SJCRH30 (cell line): Measurements from ENCODE around the gene EEF2K. TPM values are rescaled to one million over a fixed set of nuclear protein-coding genes. Genes with fewer than 3 reads are reported as not detected.
A peak's percentile ranks its signal among the peaks of the same experiment; 100 is the strongest.

Experiments
- DNase-seq, 2 experiments: peaks; one replicate each; pipeline ENCODE4 v3.0.0-alpha.2; 2015 to 2020
- H3K27ac ChIP-seq: fragments of 250-450 bp; sonication (Bioruptor Pico); 2 replicates; pipeline ENCODE4 v1.5.1; 2020; ENCODE audit warnings: mild to moderate bottlenecking, moderate library complexity
- H3K27me3 ChIP-seq: fragments of 250-450 bp; sonication (Bioruptor Pico); 2 replicates; pipeline ENCODE4 v1.5.1; 2020; ENCODE audit warnings: mild to moderate bottlenecking, moderate library complexity
- H3K36me3 ChIP-seq: fragments of 250-450 bp; sonication (Bioruptor Pico); 2 replicates; pipeline ENCODE4 v1.5.1; 2020; ENCODE audit warnings: mild to moderate bottlenecking, moderate library complexity
- H3K4me1 ChIP-seq: fragments of 250-450 bp; sonication (Bioruptor Pico); 2 replicates; pipeline ENCODE4 v1.5.1; 2020; ENCODE audit warnings: mild to moderate bottlenecking, moderate library complexity
- H3K4me3 ChIP-seq: fragments of 250-450 bp; sonication (Bioruptor Pico); 2 replicates; pipeline ENCODE4 v1.5.1; 2020; ENCODE audit warnings: mild to moderate bottlenecking, moderate library complexity
- H3K9me3 ChIP-seq: fragments of 250-450 bp; sonication (Bioruptor Pico); replicated peaks from 2 replicates; pipeline ENCODE4 v1.5.1; 2020; ENCODE audit warnings: mild to moderate bottlenecking, moderate library complexity
- total RNA-seq: library from RNA; depleted of rRNA; stranded (reverse); fragments of >200 nt; shearing (Covaris generic); gene quantifications from 2 replicates; pipeline ENCODE4 v1.2.3, GENCODE V29; 2014

Gene EEF2K
- total RNA-seq, 1 experiment from 2014 or later, result 23.0 TPM

- Histone ChIP-seq H3K9me3 (no peaks in the 10 kb centered on the region), H3K27me3 (no peaks in the 10 kb centered on the region), H3K27ac (no peak overlapping the region), H3K4me3 (no peak overlapping the region), H3K36me3 (peaks cover 15% of the 10 kb centered on the region; the same call in 1 of the 2 replicates), H3K4me1 (no peaks in the 10 kb centered on the region)
- DNase-seq, result no peak
These were observed 108.9 kb downstream of the EEF2K start for GRCh38 chr16:22314661-22315626.

- Histone ChIP-seq H3K4me3 (no peak overlapping the region), H3K4me1 (no peaks in the 10 kb centered on the region), H3K9me3 (no peaks in the 10 kb centered on the region), H3K27ac (no peak overlapping the region), H3K27me3 (no peaks in the 10 kb centered on the region), H3K36me3 (peaks cover 18% of the 10 kb centered on the region)
- no peak for DNase-seq
These were observed 109.9 kb downstream of the EEF2K start for GRCh38 chr16:22315979-22316378.

DNA sequence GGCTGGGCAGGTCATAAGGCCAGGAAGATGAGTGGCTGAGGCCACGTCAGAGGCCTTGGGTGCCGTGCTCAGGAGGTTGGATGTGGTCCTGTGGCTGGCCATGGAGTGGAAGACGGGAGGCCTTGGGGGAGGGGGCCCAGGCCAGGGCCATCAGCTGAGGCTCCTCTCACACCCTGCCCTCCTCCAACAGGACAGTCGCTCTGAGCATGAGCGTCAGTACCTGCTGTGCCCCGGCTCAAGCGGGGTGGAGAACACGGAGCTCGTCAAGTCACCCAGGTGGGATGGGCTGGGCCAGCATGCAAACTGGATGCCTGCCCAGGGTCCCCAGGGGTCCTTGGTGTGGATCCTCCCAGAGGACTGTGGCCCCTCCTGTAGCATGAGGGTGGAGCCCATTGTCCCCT lies 110.3 kb downstream of the EEF2K start:
- Histone ChIP-seq H3K36me3 (peaks cover 18% of the 10 kb centered on the region), H3K4me3 (no peak overlapping the region), H3K27ac (no peak overlapping the region), H3K27me3 (no peaks in the 10 kb centered on the region), H3K9me3 (no peaks in the 10 kb centered on the region), H3K4me1 (no peaks in the 10 kb centered on the region)
- DNase-seq, result no peak

DNA sequence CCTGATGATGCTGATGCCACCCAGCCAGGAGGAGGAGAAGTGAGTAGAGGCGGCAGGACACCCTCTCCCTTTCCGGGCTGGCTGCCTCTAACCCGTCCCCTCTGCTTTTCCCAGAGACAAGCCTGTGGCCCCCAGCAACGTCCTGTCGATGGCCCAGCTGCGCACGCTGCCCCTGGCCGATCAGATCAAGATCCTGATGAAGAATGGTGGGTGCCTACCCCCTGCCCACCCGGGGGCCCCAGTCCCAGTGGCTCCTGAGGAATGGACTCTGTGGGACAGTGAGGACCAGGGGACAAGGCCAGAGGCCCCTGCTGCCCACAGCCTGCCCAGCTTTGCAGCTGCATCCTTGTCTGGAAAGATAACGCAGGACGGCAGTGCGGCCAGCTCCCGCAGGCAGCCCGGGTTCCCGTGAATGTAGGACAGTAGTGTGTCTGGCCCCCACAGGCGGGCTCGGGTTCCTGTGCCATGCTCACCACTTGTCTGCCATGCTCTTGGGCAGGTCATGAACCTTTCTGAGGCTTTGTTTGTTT lies 111.0 kb downstream of the EEF2K start:
- peaks cover 16% of the 10 kb centered on the region for H3K36me3 ChIP-seq
- H3K27me3 ChIP-seq, result no peaks in the 10 kb centered on the region
- no peaks in the 10 kb centered on the region for H3K9me3 ChIP-seq
- no peak overlapping the region for H3K4me3 ChIP-seq
- H3K27ac ChIP-seq, result no peak overlapping the region
- no peak for DNase-seq
- H3K4me1 ChIP-seq, result no peaks in the 10 kb centered on the region

DNA sequence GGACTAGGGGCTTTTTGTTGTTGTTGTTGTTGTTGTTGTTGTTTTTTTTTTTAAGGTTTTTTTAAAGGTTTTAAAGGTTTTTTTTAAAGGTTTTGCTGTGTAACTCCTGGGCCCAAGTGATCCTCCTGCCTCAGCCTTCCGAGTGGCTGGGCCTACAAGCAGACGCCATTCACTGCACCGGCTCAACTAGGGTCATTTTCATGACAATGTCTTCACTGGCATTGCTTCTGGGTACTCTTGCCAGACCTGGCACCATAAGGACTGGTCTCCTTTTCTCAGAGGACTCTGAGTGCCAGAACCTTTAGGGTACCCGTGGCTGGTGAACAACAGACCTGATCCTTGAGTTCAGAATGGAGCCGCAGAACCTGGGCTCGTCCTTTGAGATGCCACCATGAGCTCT lies 111.5 kb downstream of the EEF2K start:
- no peaks in the 10 kb centered on the region for H3K4me1 ChIP-seq
- H3K27me3 ChIP-seq, result no peaks in the 10 kb centered on the region
- H3K27ac ChIP-seq, result no peak overlapping the region
- no peak for DNase-seq
- H3K9me3 ChIP-seq, result no peaks in the 10 kb centered on the region
- H3K4me3 ChIP-seq, result no peak overlapping the region
- peaks cover 16% of the 10 kb centered on the region for H3K36me3 ChIP-seq

- no peaks in the 10 kb centered on the region for H3K9me3 ChIP-seq
- H3K27ac ChIP-seq, result no peak overlapping the region
- DNase-seq, result peak; percentile 48 to 66
- H3K4me1 ChIP-seq, result no peaks in the 10 kb centered on the region
- H3K36me3 ChIP-seq, result peaks cover 16% of the 10 kb centered on the region
- H3K27me3 ChIP-seq, result no peaks in the 10 kb centered on the region
- no peak overlapping the region for H3K4me3 ChIP-seq
These were observed 112.7 kb downstream of the EEF2K start for GRCh38 chr16:22318690-22319358.

GRCh38 chr16:22320572-22321339 lies 114.7 kb downstream of the EEF2K start:
- no peak overlapping the region for H3K4me3 ChIP-seq
- no peaks in the 10 kb centered on the region for H3K9me3 ChIP-seq
- H3K27ac ChIP-seq, result no peak overlapping the region
- no peaks in the 10 kb centered on the region for H3K27me3 ChIP-seq
- no peaks in the 10 kb centered on the region for H3K4me1 ChIP-seq
- no peak for DNase-seq
- peaks cover 14% of the 10 kb centered on the region for H3K36me3 ChIP-seq

GRCh38 chr16:22321340-22322001 lies 115.4 kb downstream of the EEF2K start:
- H3K4me3 ChIP-seq, result no peak overlapping the region
- no peak overlapping the region for H3K27ac ChIP-seq
- DNase-seq, result peak; percentile 41 to 73
- H3K4me1 ChIP-seq, result no peaks in the 10 kb centered on the region
- no peaks in the 10 kb centered on the region for H3K9me3 ChIP-seq
- H3K27me3 ChIP-seq, result no peaks in the 10 kb centered on the region
- peaks cover 10% of the 10 kb centered on the region for H3K36me3 ChIP-seq

- H3K4me1 ChIP-seq, result no peaks in the 10 kb centered on the region
- no peaks in the 10 kb centered on the region for H3K9me3 ChIP-seq
- H3K27ac ChIP-seq, result no peak overlapping the region
- H3K27me3 ChIP-seq, result no peaks in the 10 kb centered on the region
- no peak for DNase-seq
- peaks cover 10% of the 10 kb centered on the region for H3K36me3 ChIP-seq
- no peak overlapping the region for H3K4me3 ChIP-seq
These were observed 116.0 kb downstream of the EEF2K start for GRCh38 chr16:22322021-22322471.

GRCh38 chr16:22322741-22323140 lies 116.7 kb downstream of the EEF2K start:
- no peaks in the 10 kb centered on the region for H3K4me1 ChIP-seq
- H3K27me3 ChIP-seq, result no peaks in the 10 kb centered on the region
- no peak overlapping the region for H3K27ac ChIP-seq
- no peak overlapping the region for H3K4me3 ChIP-seq
- DNase-seq, result no peak
- no peaks in the 10 kb centered on the region for H3K9me3 ChIP-seq
- peaks cover 13% of the 10 kb centered on the region for H3K36me3 ChIP-seq

DNA sequence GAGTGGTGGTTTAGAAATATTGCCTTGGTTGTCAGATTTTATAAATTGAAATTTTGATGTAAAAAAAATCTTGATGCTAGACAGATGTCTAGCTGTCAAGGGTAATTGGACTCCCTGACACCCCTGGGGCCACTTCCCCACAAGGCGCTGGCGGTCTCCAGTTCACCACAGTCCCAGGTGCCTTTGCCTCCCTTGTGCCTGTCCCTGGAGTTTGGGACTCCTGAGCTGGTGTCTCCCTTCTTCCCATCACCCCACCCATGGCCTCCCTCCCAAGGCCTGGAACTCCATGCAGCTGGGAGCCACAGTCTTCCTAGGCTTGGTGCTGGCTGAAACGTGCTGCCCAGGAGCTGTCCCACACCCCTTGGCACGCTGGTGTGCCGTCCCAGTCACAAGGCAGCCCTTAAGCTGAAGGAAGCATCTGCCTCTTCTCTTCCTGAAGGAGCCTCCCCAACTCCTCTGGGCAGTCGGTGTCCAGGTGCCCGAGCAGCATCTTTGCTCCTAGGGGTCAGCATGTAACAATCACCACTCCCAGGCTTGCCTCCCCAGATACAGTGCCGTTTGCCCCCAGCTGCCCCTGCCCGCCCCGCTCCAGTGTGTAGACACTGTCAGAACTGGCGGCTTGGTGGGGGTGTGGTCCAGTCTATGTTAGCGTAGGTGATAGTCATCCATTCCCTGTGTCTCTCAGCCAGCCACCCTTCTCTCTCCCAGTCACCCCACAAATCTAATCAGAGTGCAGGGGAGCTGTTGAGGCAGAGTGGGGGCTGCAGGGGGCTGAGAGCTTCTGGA lies 117.3 kb downstream of the EEF2K start:
- no peaks in the 10 kb centered on the region for H3K27me3 ChIP-seq
- peaks cover 13% of the 10 kb centered on the region for H3K36me3 ChIP-seq
- no peak overlapping the region for H3K4me3 ChIP-seq
- H3K27ac ChIP-seq, result no peak overlapping the region
- H3K4me1 ChIP-seq, result no peaks in the 10 kb centered on the region
- no peak for DNase-seq
- H3K9me3 ChIP-seq, result no peaks in the 10 kb centered on the region

GRCh38 chr16:22323959-22324786 lies 118.1 kb downstream of the EEF2K start:
- no peak overlapping the region for H3K27ac ChIP-seq
- DNase-seq, result no peak

More at GRCh38 chr16:22323959-22324786, 118.1 kb downstream of the EEF2K start:
- no peaks in the 10 kb centered on the region for H3K9me3 ChIP-seq
- H3K4me3 ChIP-seq, result no peak overlapping the region
- no peaks in the 10 kb centered on the region for H3K27me3 ChIP-seq
- peaks cover 14% of the 10 kb centered on the region for H3K36me3 ChIP-seq
- no peaks in the 10 kb centered on the region for H3K4me1 ChIP-seq
